AG04449 (cell line): ENCODE results near the gene TRAF3.

Experiments used
- CTCF ChIA-PET: fragments of 350-600 bp; formaldehyde crosslinking; extraction: SDS; loops from one replicate; lab custom pipeline; 2021; ENCODE audit warnings: antibody characterized with exemption; lab: Yijun Ruan, JAX
- POLR2A ChIA-PET: fragments of 400-600, 350-600 bp; formaldehyde crosslinking; extraction: SDS; loops from one replicate; lab custom pipeline; 2020; ENCODE audit warnings: antibody characterized with exemption, inconsistent platforms; lab: Yijun Ruan, JAX
- DNase-seq: peaks from one replicate; pipeline ENCODE4 v3.0.0-alpha.2; 2010; ENCODE audit warnings: low read depth, low spot score
- H3K4me3 ChIP-seq: 2 replicates; pipeline ENCODE4 v1.5.1; 2011; ENCODE audit warnings: low read depth, mild to moderate bottlenecking, control low read depth, low read length
- CTCF ChIP-seq: IDR thresholded peaks from one replicate; pipeline ENCODE4 v1.5.1; 2011; ENCODE audit warnings: mild to moderate bottlenecking, moderate library complexity, low read length, control low read depth, inconsistent platforms; ENCODE audit not compliant: insufficient read depth; ENCODE audit errors: missing control alignments

Gene TRAF3

GRCh38 chr14:102776761-102777710 lies at the start of gene TRAF3:
Gene TRAF3 (plus strand): TSS chr14:102777449. CDS start chr14:102870202, 92,753 bp downstream.
- no peak for TF ChIP-seq CTCF
- CTCF ChIA-PET, result interaction anchor here (0.8 kb wide), 1 partner anchor 147 kb away, joined by 4 read pairs; no protein-coding TSS in a partner anchor
- H3K4me3 ChIP-seq, result peak within 1 kb of the TSS; percentile 67
- no peak for DNase-seq
- POLR2A ChIA-PET, result interaction anchor here (1.1 kb wide), 1 partner anchor 7 kb away, joined by 3 read pairs; no protein-coding TSS in a partner anchor

- POLR2A ChIA-PET, result interaction anchor here (1.0 kb wide), 1 partner anchor 24 kb away, joined by 4 read pairs; no protein-coding TSS in a partner anchor
Observed at GRCh38 chr14:102728501-102728900, 48.7 kb upstream of the TRAF3 start.

GRCh38 chr14:102729268-102729667 lies 48.0 kb upstream of the TRAF3 start:
- no peak overlapping the region for H3K4me3 ChIP-seq
- no peak for TF ChIP-seq CTCF
- POLR2A ChIA-PET, result interaction anchor here (1.0 kb wide), 1 partner anchor 25 kb away, joined by 4 read pairs; no protein-coding TSS in a partner anchor
- CTCF ChIA-PET, result interaction anchor here (1.1 to 1.8 kb wide), 5 partner anchors 9 to 45 kb away, joined by 3 to 5 read pairs (median 3); no protein-coding TSS in a partner anchor
- no peak for DNase-seq

More at GRCh38 chr14:102728501-102728900, 48.7 kb upstream of the TRAF3 start:
- TF ChIP-seq CTCF, result no peak
- no peak for DNase-seq
- CTCF ChIA-PET, result interaction anchor here (1.1 to 1.8 kb wide), 4 partner anchors 10 to 35 kb away, joined by 3 to 5 read pairs (median 3); no protein-coding TSS in a partner anchor
- H3K4me3 ChIP-seq, result no peak overlapping the region

- no peak for DNase-seq
- ChIA-PET CTCF (interaction anchor here (1.3 to 1.8 kb wide), 3 partner anchors 34 to 44 kb away, joined by 3 to 5 read pairs (median 4); no protein-coding TSS in a partner anchor), POLR2A (no interaction called here)
- no peak for TF ChIP-seq CTCF
- H3K4me3 ChIP-seq, result no peak overlapping the region
Observed at GRCh38 chr14:102729825-102730224, 47.4 kb upstream of the TRAF3 start.

- CTCF ChIA-PET, result interaction anchor here (1.3 kb wide), 1 partner anchor 43 kb away, joined by 3 read pairs; no protein-coding TSS in a partner anchor
- POLR2A ChIA-PET, result interaction anchor here (0.6 kb wide), 1 partner anchor 10 kb away, joined by 3 read pairs; no protein-coding TSS in a partner anchor
- no peak for TF ChIP-seq CTCF
Observed at GRCh38 chr14:102731101-102731870, 46.0 kb upstream of the TRAF3 start.

More at GRCh38 chr14:102731101-102731870, 46.0 kb upstream of the TRAF3 start:
- H3K4me3 ChIP-seq, result no peak overlapping the region
- DNase-seq, result no peak
